22Rv1 (cell line): Measurements from ENCODE around the gene NRCAM.

Experiments
- CTCF ChIP-seq: fragments of 450-650 bp; IDR thresholded peaks from 2 replicates; pipeline ENCODE4 v1.5.1; 2017; ENCODE audit warnings: mild to moderate bottlenecking
- ZFX ChIP-seq: fragments of 450-650 bp; IDR thresholded peaks from 2 replicates; pipeline ENCODE4 v1.6.1; 2017; ENCODE audit warnings: antibody characterized with exemption, borderline replicate concordance

GRCh38 chr7:108253275-108254044 is 202.8 kb downstream of the NRCAM start:
- TF ChIP-seq CTCF (no peak), ZFX (no peak)
